Stimulated activated CD8-positive, alpha-beta memory T cell treated with anti-CD3 and anti-CD28 coated beads, Interleukin-12 subunit alpha, Interleukin-12 subunit beta, amount 100 ng/mL, for 1 hour (primary cell): Measurements from ENCODE around the gene HHAT.
"Not testable (repeated sequence)": the region's sequence is repeated elsewhere in the genome, so short reads cannot be mapped to it uniquely, and the experiment has no call there.

Experiments
- DNase-seq: peaks from one replicate; pipeline ENCODE4 v3.0.0-alpha.2; 2020; ENCODE audit warnings: low read depth

Gene HHAT

GRCh38 chr1:210647406-210648333, 319.0 kb downstream of the HHAT start:
- DNase-seq: no peak

GRCh38 chr1:210648588-210649269, 320.0 kb downstream of the HHAT start:
- DNase-seq: no peak

GRCh38 chr1:210650403-210650802, 321.7 kb downstream of the HHAT start:
- no peak for DNase-seq

DNA sequence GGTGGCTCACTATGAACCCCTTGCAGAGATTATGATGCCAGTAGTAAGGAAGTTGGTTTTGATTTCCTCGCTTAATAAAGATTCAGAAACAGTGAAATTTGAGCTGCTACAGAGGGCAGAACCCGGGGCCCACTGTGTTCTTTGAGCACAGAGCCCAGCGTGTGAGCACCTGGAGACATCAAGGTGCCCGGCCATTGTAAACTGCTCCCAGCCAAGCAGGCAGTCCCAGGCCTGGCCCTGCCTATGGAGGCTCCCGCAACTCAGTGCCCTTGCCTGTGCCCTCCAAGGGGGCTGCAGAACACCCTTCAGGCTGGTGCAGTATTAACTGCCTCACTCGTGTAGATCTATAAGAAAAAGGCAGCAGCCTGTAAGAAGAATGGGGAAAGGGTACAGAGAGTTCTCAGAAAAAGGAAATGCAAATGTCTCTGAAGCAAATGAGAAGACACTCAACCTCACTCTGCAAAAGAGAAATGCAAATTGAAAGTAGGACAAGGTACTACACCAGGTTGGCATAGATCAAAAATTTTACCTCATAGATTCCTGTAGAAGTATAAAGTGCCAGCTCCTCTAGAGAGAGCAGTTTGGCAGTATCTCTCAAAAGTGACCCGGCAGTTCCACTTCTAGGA, 323.7 kb downstream of the HHAT start:
- no peak for DNase-seq

- no peak for DNase-seq
These were observed 325.1 kb downstream of the HHAT start for GRCh38 chr1:210653771-210654170.

- no peak for DNase-seq
These were observed 325.7 kb downstream of the HHAT start for GRCh38 chr1:210654176-210654981.

- DNase-seq: no peak
These were observed 326.8 kb downstream of the HHAT start for GRCh38 chr1:210655511-210655910.

DNA sequence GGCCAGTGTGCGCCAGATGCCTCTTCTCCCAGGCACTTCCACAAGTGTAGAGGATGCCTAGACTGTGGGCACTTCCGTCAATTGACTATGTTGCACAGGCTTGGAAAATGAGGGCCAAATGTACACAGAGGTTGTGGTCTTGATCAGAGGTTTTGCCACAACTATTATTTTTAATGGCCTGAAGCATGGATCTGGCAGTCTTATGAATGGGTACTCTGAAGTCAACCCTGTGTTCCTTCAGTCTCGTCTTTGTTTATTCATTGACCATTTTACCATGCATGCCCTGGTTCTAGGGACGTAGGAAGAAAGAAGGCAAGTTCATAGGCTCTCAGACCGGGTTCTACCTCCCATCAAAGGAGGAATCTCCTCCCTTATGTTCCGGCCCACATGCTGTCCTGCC, 329.1 kb downstream of the HHAT start:
- no peak for DNase-seq

GRCh38 chr1:210661520-210661919, 332.8 kb downstream of the HHAT start:
- DNase-seq: not testable (repeated sequence)

DNA sequence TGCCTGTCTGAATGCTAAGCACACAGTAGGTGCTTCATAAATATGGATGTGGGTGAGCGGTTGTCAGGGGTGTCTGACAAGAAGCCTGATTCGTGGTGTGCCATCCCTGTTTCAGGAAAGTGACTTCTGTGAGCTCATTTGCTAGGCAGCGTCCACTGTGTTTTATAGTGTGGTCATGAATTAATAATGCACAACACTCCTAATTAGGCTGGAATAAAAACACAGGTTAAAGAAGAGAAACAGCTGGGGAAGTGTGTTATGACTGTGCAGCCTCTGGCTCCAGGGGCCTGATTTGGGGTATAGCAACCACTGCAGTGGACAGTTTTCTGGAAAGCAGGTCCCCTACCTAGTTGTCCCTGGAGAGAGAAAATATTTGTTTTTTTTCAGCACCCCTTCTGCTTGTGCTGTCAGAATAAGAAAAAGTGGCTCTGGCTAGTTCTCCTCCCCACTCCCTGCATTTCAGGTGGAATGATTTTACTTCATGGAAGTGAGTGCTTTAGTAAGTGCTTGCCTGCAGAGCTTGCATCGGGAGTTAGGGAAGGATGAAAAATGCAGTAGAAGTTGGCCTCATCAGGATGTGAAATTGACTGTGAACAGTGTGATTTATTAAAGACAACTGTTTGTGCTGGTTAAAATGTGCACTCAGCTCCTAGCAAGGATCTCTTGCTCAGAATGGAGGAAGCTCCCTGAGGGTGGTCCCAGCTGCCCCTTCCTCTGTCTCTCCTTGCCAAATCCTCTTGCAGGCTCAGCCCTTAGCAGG, 333.8 kb downstream of the HHAT start:
- no peak for DNase-seq

DNA sequence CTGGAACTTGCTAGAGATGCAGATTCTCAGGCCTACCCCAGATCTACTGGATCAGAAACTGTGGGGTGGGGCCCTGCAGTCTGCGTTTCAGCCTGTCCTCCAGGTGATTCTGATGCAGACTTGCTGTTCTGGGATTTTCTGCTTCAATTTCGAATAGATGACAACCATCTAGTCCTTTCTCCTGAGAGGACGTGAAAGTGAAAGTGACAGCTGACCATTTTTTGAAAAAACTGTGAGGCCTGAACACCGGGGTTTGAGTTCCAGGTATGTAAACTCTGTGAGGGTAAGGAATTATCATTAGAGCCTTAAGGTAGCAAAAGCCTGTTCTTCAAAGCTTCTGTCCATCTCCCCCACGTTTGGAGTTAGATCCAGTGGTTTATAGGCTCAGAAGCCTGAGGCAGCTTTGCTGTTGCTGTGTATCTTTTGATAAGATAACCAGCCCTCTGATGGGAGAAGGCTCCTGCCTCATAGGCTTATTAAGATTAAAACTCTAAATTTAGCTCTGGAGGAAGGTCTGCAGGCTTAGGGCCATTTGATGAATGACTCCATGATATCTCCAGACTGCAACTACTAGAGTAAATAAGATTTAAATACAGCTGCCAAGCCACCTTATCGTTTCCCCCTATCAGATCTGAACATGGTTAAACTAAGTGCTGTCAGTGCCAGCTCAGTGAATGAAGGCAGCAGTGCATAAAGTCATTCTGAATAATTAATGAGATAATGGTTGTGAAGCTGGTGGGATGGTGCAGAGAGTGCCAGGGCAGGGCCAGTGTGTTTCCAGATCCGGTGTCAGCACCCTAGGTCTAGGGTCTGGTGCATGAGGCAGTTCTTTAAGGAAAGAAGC, 335.2 kb downstream of the HHAT start:
- no peak for DNase-seq

GRCh38 chr1:210669951-210670350, 341.2 kb downstream of the HHAT start:
- DNase-seq: no peak

- no peak for DNase-seq
These were observed 345.4 kb downstream of the HHAT start for GRCh38 chr1:210674151-210674550.

- DNase-seq: no peak
These were observed 347.8 kb downstream of the HHAT start for GRCh38 chr1:210676539-210676938.

DNA sequence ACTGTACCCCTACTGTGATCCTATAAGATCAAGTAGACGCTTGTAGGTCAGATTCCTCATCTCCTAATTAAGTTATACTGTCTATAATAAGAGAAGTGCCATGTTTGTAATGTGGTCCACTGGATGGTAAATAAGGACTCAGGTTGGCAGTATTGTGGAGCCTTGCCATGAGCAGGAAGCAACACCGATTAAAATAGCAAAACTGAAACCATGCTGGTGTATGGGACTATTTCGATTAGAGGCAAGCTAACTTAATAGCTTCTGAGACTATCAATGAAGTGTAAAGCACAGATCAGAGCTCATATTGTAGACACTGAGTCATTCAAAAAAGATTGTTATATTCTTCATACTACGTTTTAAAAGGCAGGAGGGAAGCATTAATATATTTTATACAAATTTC, 348.8 kb downstream of the HHAT start:
- no peak for DNase-seq

DNA sequence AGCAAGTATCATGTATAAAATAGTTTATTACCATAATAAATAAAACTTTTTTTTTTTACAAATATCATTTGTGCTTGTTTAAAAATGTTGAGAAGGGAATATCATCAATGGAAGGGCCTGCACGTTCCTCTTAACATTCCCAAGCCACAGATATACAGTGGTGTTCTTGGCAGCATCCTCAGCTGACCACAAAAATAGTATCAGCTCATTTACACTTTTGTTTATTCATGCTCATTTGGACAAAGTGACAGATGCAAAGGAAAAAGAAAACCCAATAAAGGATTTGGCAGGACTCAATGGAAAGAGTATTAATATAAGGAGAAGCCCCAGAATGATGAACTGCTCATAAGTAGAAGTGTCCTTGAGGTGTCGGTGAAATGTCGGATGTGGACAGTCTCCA, 349.6 kb downstream of the HHAT start:
- DNase-seq: no peak

- no peak for DNase-seq
These were observed 352.5 kb downstream of the HHAT start for GRCh38 chr1:210681158-210681557.

- no peak for DNase-seq
These were observed 354.8 kb downstream of the HHAT start for GRCh38 chr1:210683403-210684047.

GRCh38 chr1:210684466-210685294, 356.0 kb downstream of the HHAT start:
- no peak for DNase-seq
